HUES64 (cell line): Measurements from ENCODE around the gene EFHD1.

ENCODE experiments used
- H3K27ac ChIP-seq: 2 replicates; pipeline ENCODE4 v1.7.0; 2013; ENCODE audit warnings: low read depth, low read length, inconsistent platforms
- H3K27me3 ChIP-seq: 2 replicates; pipeline ENCODE4 v1.6.1; 2013; ENCODE audit warnings: mild to moderate bottlenecking, low read length; ENCODE audit not compliant: insufficient read depth
- H3K36me3 ChIP-seq: 2 replicates; pipeline ENCODE4 v1.6.1; 2013; ENCODE audit warnings: mild to moderate bottlenecking, low read length; ENCODE audit not compliant: insufficient read depth
- H3K4me1 ChIP-seq: 2 replicates; pipeline ENCODE4 v1.6.1; 2013; ENCODE audit warnings: mild to moderate bottlenecking, low read length, moderate library complexity; ENCODE audit not compliant: insufficient read depth
- H3K4me3 ChIP-seq: 2 replicates; pipeline ENCODE4 v1.5.1; 2013; ENCODE audit warnings: mild to moderate bottlenecking, low read length, moderate library complexity
- H3K9ac ChIP-seq: 2 replicates; pipeline ENCODE4 v1.6.1; 2013; ENCODE audit warnings: mild to moderate bottlenecking, low read depth, low read length
- H3K9me3 ChIP-seq: 2 replicates; pipeline ENCODE4 v1.6.1; 2013; ENCODE audit warnings: low read depth, low read length; ENCODE audit not compliant: insufficient read depth
- WGBS: fragments of 150-250, 120-280 bp; methylation state at CpG from one replicate; pipeline ENCODE4 v1.1.7; 2013; ENCODE audit warnings: missing lambda C conversion rate; 5-methylcytosine and 5-hydroxymethylcytosine counted together

Gene EFHD1

DNA sequence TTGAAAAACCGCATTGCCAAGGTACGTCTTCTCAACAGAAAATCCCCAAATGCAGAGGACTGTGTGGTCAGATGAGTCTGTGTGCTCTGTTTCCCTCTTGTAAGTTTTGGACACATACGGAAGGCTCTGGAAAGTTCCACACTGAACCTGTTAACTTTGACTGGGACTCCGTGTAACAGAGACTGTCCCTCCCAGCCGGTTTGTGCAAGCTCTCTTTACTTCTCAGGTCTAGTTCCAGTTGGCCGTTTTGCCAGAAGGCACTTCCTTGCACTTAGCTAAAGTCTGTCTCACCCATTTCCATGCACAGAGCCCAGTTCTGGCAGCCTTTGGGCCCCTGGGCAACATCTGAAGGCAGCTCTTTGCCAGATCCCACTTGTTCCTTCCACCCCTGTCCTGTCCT lies 22.0 kb downstream of the EFHD1 start:
- Histone ChIP-seq H3K9me3 (no peaks in the 10 kb centered on the region), H3K9ac (no peak overlapping the region), H3K4me3 (no peak overlapping the region), H3K27ac (no peak overlapping the region), H3K27me3 (no peaks in the 10 kb centered on the region), H3K36me3 (no peaks in the 10 kb centered on the region), H3K4me1 (0 out of 2 replicates have a peak, but pooled peaks cover 5% of the 10 kb centered on the region)
- 88% methylated on average over 6 of the region's 6 CpGs for WGBS

DNA sequence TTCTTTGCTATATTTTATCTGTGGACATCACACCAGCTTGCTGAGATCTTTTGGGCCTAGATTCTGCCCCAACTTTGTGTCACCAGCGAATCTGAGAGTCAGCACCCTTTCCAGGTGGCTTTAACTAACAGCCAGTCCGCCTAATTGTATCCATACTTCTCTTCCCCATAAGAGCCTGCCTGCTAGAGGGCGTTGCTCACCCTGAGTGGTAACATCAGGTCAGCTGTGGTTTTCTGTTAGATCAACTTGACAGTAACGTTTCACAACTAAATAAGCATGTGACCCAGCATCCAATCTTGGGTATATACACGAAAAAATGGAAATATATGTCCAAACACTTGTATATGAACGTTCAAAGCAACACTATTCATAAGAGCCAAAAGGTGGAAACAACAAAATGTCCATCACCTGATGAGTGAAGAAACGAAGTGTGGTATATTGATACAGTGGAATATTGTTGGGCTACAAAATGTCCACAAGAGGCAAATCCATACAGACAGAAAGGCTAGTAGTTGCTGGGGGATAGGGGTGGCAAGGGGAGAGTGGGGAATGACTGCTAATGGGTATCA lies 24.9 kb downstream of the EFHD1 start:
- Histone ChIP-seq H3K9me3 (no peaks in the 10 kb centered on the region), H3K4me3 (no peak overlapping the region), H3K27ac (no peak overlapping the region), H3K27me3 (no peaks in the 10 kb centered on the region), H3K36me3 (no peaks in the 10 kb centered on the region), H3K4me1 (no peaks in the 10 kb centered on the region), H3K9ac (no peak overlapping the region)
- WGBS: 74% methylated on average over 7 of the region's 7 CpGs

DNA sequence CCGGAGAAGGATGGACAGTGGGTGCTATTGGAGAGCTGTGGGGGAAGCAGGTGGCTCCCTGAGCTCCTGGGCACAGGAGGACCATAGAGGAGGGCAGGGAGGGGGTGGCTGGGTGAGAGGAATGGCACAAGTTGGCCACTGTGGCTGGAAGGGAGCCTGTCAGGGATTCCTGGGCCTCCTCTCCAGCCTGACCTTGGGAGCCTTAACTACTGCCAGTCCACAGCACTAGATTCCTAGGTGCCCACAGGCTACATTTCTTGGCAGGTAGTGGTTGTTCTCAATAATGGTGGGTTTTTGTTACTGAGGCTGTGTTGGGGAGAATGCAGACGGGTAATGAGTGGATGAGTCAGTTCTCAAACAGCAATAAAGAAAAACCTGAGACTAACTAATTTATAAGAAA lies 26.0 kb downstream of the EFHD1 start:
- H3K9ac ChIP-seq: no peak overlapping the region
- no peaks in the 10 kb centered on the region for H3K9me3 ChIP-seq
- H3K4me1 ChIP-seq: no peaks in the 10 kb centered on the region
- H3K36me3 ChIP-seq: no peaks in the 10 kb centered on the region
- H3K27me3 ChIP-seq: no peaks in the 10 kb centered on the region
- 86% methylated on average over 2 of the region's 2 CpGs for WGBS
- H3K27ac ChIP-seq: no peak overlapping the region
- no peak overlapping the region for H3K4me3 ChIP-seq

DNA sequence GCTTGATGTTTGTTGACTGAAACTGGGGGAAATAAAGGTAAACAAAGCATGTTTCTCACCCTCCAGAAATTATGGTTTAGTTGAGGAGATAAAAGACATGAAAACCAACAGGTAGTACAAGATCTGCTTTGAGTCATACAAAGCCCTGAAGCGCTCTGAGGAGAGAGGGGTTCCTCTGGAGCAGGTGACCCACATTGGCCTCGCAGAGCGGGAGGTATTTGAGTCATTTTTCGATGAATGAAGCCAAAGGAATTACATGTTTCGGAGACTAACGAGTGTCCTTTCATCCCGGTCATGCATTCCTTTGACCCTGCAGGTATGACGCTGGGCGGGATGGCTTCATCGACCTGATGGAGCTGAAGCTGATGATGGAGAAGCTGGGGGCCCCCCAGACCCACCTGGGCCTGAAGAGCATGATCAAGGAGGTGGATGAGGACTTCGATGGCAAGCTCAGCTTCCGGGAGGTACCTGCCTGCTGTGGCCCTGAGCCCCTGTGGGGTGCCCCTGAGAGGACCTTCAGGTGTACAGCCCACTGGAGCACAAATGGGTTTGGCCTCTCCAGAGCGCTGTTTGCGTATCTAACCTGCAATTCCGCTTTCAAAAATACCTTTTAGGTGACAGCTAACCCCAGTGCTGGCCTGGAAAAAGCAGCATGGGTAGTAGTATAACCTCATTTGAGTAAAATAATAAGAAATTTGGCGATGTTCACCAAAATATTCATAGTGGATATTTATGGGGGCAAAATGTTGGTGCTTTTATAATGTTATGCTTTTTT lies 29.3 kb downstream of the EFHD1 start:
- H3K36me3 ChIP-seq: no peaks in the 10 kb centered on the region
- H3K9me3 ChIP-seq: no peaks in the 10 kb centered on the region
- no peak overlapping the region for H3K4me3 ChIP-seq
- no peaks in the 10 kb centered on the region for H3K27me3 ChIP-seq
- 96% methylated on average over 16 of the region's 16 CpGs for WGBS
- H3K4me1 ChIP-seq: no peaks in the 10 kb centered on the region
- H3K27ac ChIP-seq: no peak overlapping the region
- no peak overlapping the region for H3K9ac ChIP-seq

DNA sequence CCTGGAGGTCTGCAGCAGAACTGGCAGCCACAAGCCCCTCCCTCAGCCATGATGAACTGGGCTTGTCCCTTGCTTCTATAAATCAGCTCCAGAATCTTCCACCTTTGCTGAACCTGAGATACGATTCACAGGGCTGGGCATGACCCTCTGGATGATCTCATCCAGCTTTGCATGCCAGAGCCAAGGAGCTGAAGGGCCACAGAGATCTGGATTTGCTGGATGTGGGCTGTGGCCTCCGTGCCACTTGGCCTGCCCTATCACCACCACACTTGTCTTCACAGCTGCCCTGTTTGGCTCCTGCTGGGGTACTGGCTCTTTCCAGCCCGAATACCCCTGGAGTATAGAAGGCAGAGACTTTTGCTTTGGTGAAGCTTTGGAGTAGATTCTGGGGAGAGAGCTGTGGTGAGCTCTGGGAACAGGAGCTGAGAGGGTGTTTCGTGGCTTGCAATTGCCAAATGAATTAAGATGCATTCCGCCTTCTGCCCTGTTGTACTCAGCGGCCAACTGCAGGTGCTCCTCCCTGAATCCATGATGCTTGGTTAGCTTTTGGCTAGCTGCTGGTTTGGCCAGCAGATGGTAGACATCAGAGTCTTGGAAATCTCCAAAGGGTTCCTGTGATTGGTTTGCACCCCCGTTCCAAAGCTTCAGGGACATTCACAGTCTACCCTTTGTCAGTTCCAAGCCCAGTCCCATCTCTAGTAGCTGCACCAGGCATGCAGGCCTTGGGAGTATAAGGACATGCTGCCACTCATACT lies 32.8 kb downstream of the EFHD1 start:
- Histone ChIP-seq H3K9ac (no peak overlapping the region), H3K36me3 (no peaks in the 10 kb centered on the region), H3K4me1 (no peaks in the 10 kb centered on the region), H3K27ac (no peak overlapping the region), H3K4me3 (no peak overlapping the region), H3K9me3 (no peaks in the 10 kb centered on the region), H3K27me3 (no peaks in the 10 kb centered on the region)
- 90% methylated on average over 7 of the region's 7 CpGs for WGBS

DNA sequence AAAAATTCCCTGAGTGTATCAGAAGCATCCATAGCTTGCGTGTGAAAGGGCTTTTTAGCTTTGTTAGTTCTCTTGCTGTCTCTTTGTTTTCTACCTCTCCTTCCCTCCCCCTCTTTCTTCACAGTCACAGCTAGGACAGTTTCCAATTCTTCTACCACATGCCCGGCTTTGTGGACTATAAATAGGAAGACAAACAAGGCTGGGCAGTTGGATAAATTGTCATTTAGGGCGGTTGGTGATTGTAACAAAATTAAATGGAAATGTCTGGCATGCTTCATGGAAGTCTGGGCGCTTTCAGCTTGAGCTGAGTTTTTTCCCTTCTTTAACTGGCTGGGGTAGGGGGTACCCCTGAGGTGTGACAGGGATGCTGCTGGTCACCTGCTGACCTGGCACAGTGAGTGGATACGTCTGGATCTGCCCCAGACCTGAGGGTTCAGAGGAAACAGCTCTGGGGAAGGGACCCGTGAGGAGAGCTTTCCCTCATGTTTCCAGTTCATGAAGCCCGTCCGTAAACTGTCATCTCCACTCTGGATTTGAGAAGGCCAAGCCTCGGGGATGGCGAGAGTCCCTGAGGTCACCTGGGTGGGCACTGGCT lies 34.7 kb downstream of the EFHD1 start:
- Histone ChIP-seq H3K9ac (no peak overlapping the region), H3K27ac (no peak overlapping the region)
- WGBS: 90% methylated on average over 10 of the region's 10 CpGs

DNA sequence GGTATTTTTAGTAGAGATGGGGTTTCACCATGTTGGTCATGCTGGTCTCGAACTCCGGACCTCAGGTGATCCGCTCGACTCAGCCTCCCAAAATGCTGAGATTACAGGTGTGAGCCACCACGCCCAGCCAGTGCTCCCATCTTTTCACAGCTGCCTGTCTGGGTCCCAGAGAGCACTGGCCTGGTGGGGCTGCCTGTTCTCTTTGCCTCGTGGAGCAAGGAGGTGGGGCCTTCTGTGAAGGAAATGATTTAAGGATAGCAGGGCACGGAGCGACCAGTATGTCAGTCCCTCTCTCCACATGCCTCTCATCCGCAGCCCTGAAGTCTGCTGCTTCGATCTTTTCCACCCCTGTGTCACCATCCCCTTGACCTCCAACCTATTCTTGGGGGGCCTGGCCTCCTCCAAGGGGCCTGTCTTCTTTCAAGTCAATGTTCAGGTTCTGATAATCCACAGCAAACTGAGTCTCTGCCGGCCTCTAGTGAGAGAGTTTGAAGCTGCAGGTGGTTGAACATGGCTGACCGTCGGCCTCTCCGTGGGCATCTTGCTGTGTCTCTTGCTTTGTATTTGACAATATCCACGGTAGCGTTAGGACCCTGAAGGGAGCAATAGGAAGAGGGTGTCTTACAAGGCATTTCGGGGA lies 35.5 kb downstream of the EFHD1 start:
- H3K27me3 ChIP-seq: no peaks in the 10 kb centered on the region
- WGBS: 77% methylated on average over 17 of the region's 17 CpGs
- no peaks in the 10 kb centered on the region for H3K36me3 ChIP-seq
- H3K27ac ChIP-seq: no peak overlapping the region
- no peak overlapping the region for H3K4me3 ChIP-seq
- no peaks in the 10 kb centered on the region for H3K9me3 ChIP-seq
- H3K9ac ChIP-seq: no peak overlapping the region
- no peaks in the 10 kb centered on the region for H3K4me1 ChIP-seq

More for the DNA sequence above, 34.7 kb downstream of the EFHD1 start:
- no peaks in the 10 kb centered on the region for H3K9me3 ChIP-seq
- no peaks in the 10 kb centered on the region for H3K4me1 ChIP-seq
- H3K36me3 ChIP-seq: no peaks in the 10 kb centered on the region
- H3K27me3 ChIP-seq: no peaks in the 10 kb centered on the region
- no peak overlapping the region for H3K4me3 ChIP-seq

DNA sequence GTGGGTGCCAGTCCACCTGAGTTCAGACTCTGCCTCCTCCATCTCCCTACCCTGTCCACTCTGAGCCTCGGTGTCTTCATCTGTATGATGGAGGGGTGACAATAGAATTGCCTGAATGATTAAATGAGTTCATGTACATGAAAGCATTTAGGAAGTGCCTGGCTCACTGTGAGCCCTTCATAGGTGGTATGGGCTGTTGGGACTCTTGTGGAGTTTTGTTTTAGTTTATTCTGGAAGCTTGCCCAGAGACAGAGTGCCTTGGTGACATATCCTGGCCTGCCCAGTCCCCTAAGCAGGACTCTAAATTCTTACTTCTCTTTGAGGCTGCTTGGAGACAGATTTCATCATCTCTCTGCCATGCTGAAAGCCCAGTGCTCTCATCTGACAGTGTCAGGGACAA lies 39.2 kb downstream of the EFHD1 start:
- 92% methylated on average over 1 of the region's 1 CpG for WGBS
- no peaks in the 10 kb centered on the region for H3K9me3 ChIP-seq
- H3K9ac ChIP-seq: no peak overlapping the region
- H3K4me1 ChIP-seq: no peaks in the 10 kb centered on the region
- H3K36me3 ChIP-seq: no peaks in the 10 kb centered on the region
- H3K27ac ChIP-seq: no peak overlapping the region
- H3K4me3 ChIP-seq: no peak overlapping the region
- H3K27me3 ChIP-seq: no peaks in the 10 kb centered on the region

DNA sequence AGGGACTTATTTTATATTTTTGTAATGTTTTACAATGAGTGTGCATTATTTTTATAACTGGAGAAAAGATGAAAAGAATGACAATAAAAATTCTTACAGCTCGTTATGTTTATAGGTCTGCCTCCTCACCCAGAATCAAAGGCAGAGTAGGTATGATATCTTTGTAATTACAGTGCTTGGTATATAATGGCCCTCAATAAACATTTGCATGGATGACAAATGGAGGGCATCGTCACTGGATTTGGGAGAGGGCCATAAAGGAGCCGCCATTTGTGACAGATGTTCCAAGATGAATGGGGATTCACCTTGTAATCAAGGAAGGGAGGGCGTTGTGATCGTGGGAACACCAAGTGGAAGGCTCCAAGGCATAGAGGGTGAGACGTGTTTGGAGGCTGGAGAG lies 41.1 kb downstream of the EFHD1 start:
- Histone ChIP-seq H3K27ac (no peak overlapping the region), H3K36me3 (no peaks in the 10 kb centered on the region), H3K27me3 (no peaks in the 10 kb centered on the region), H3K4me3 (no peak overlapping the region), H3K4me1 (no peaks in the 10 kb centered on the region), H3K9me3 (no peaks in the 10 kb centered on the region), H3K9ac (no peak overlapping the region)
- WGBS: 91% methylated on average over 6 of the region's 6 CpGs

DNA sequence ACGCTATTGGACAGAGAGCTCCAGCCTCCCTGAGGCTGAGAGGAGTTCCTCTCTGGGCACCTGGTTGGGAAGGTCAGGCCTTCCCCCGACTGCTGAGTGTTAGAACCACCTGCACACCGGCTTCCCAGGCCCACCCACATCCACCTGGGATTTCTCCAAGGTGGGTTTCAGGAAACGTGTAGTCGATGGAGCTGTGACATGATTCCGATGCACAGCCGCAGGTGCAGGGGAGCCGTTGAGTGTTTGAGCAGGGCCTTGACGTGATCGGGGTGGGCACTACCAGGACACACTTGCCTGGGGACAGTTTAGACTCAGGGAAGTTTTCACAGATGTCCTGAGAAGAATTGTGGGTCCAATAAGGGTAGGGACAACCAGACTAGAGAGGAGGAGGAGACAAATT lies 42.0 kb downstream of the EFHD1 start:
- Histone ChIP-seq H3K4me1 (no peaks in the 10 kb centered on the region), H3K9me3 (no peaks in the 10 kb centered on the region), H3K9ac (no peak overlapping the region), H3K4me3 (no peak overlapping the region), H3K27ac (no peak overlapping the region), H3K36me3 (no peaks in the 10 kb centered on the region), H3K27me3 (no peaks in the 10 kb centered on the region)
- WGBS: 95% methylated on average over 10 of the region's 10 CpGs

DNA sequence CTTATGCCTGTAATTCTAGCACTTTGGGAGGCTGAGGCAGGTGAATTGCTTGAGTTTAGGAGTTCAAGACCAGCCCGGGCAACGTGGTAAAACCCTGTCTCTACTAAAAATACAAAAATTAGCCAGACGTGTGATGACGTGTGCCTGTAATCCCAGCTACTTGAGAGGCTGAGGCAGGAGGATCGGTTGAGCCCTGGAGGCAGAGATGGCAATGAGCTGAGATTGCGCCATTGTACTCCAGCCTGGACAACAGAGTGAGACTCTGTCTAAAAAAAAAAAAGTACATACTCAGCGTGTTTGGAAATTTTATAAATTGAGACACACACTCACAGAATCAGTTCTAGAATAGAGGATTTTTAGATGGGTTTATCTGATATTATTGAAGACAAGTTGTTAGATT lies 46.6 kb downstream of the EFHD1 start:
- no peaks in the 10 kb centered on the region for H3K27me3 ChIP-seq
- no peak overlapping the region for H3K9ac ChIP-seq
- no peaks in the 10 kb centered on the region for H3K9me3 ChIP-seq
- 91% methylated on average over 6 of the region's 7 CpGs for WGBS
- no peaks in the 10 kb centered on the region for H3K36me3 ChIP-seq
- H3K4me3 ChIP-seq: no peak overlapping the region
- no peaks in the 10 kb centered on the region for H3K4me1 ChIP-seq
- no peak overlapping the region for H3K27ac ChIP-seq
